GM12864 (cell line): ENCODE data around the gene FAM81A.
A peak's percentile ranks its signal among the peaks of the same experiment; 100 is the strongest.

ENCODE experiments used
- DNase-seq: peaks from one replicate; pipeline ENCODE4 v3.0.0-alpha.2; 2011; ENCODE audit warnings: low read depth
- H3K4me3 ChIP-seq: 2 replicates; pipeline ENCODE4 v1.5.1; 2011; ENCODE audit warnings: mild to moderate bottlenecking, low read depth, low read length, control low read depth
- CTCF ChIP-seq: IDR thresholded peaks from 2 replicates; pipeline ENCODE4 v1.5.1; 2011; ENCODE audit warnings: low read depth, mild to moderate bottlenecking, moderate library complexity, low read length, control low read depth, inconsistent platforms; ENCODE audit errors: missing control alignments

FAM81A gene

GRCh38 chr15:59432389-59432788 is 5.6 kb upstream of the FAM81A start:
- H3K4me3 ChIP-seq = no peak overlapping the region
- no peak for TF ChIP-seq CTCF
- no peak for DNase-seq

GRCh38 chr15:59434481-59434880 is 3.5 kb upstream of the FAM81A start:
- TF ChIP-seq CTCF = no peak
- DNase-seq = no peak
- no peak overlapping the region for H3K4me3 ChIP-seq

- no peak overlapping the region for H3K4me3 ChIP-seq
- TF ChIP-seq CTCF = no peak
- DNase-seq = no peak
Measured at GRCh38 chr15:59436774-59437141, 1.2 kb upstream of the FAM81A start.

GRCh38 chr15:59437142-59437816 is 707 bp upstream of the FAM81A start:
- no peak for DNase-seq
- peak overlapping the region; percentile 70 for H3K4me3 ChIP-seq
- TF ChIP-seq CTCF = no peak

- DNase-seq = no peak
- no peak for TF ChIP-seq CTCF
- H3K4me3 ChIP-seq = peak overlapping the region; percentile 86
Measured at GRCh38 chr15:59438625-59439290, 772 bp downstream of the FAM81A start.

GRCh38 chr15:59439576-59439975 is 1.6 kb downstream of the FAM81A start:
- no peak for TF ChIP-seq CTCF
- H3K4me3 ChIP-seq = no peak overlapping the region
- DNase-seq = no peak
